Measurements from ENCODE around the gene MRPL4. TPM values are rescaled to one million over a fixed set of nuclear protein-coding genes. Genes with fewer than 3 reads are reported as not detected.

The MRPL4 gene
- total RNA-seq, 1 experiment from 2014 or later, result 112 TPM

DNA sequence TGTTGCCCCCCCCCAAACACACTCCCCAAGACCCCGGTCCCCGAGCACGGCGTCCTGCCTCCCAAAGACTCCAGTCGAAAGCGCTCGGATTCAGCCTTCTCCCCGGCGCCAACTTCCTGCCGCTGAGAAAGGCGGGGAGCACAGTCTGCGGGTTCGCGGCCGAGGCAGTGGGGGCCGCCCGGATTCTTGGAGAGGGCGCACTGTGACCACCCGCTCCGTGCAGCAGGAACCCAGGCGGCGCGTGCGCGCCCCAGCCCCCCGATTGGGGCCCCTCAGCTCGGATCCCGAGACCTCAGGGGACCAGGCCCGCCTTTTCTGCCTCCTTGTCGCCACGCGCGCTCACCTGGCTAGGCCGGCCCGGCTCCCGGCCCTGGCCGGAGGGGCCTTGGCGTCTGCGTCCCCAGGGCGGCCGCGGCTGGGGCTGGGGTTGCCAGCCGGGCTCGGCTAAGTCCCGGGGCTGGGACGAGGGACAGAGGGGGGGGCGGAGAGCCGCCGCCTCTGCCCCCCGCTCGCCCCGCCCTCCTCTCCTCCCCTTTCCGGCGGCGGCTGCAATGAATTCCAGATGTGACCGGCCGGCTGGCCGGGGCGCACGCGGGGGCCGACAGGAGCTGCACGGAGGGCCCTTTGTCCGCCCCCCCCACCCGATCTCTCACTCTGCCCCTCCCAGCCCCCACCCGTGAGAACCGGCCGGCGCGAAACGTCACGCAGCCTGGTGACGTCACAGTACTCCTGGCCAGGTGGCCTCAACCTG is 21.0 kb upstream of the MRPL4 start, which contains the start of gene S1PR2:
S1PR2 (minus strand) TSS at position 471 of the 751 bp plus-strand sequence. CDS start 6,426 bp downstream, outside the sequence.
- POLR2A ChIA-PET (ENCODE audit: low non-redundant PET), result no interaction called here
- Histone ChIP-seq H3K27me3 (replicated peaks; ENCODE audit: insufficient read depth, low read depth, low read length, poor library complexity) (no peaks in the 10 kb centered on the region), H3K9me3 (ENCODE audit: low read depth, low read length, poor library complexity, severe bottlenecking) (no peaks in the 10 kb centered on the region), H3K27ac (ENCODE audit: low read depth, low read length, poor library complexity, severe bottlenecking) (peak within 1 kb of the TSS; percentile 93), H3K36me3 (ENCODE audit: insufficient read depth, low read length, poor library complexity, severe bottlenecking) (no peaks in the 10 kb centered on the region), H3K4me1 (ENCODE audit: insufficient read depth, low read length, poor library complexity, severe bottlenecking) (no peaks in the 10 kb centered on the region), H3K4me3 (ENCODE audit: low read depth, low read length, poor library complexity, severe bottlenecking) (peak within 1 kb of the TSS; percentile 94)
- intact Hi-C loops (cut with micrococcal nuclease; ENCODE audit: unreplicated experiment), result no loop called here
- peak; percentile 83 for DNase-seq (ENCODE audit: low spot score)
- CTCF ChIA-PET, result interaction anchor here (0.6 kb wide), 1 partner anchor 19 kb away, joined by 8 read pairs; no protein-coding TSS in a partner anchor
- BruUV-seq (replicated peaks), result no TSS peak
- TF ChIP-seq, protein P1, sequence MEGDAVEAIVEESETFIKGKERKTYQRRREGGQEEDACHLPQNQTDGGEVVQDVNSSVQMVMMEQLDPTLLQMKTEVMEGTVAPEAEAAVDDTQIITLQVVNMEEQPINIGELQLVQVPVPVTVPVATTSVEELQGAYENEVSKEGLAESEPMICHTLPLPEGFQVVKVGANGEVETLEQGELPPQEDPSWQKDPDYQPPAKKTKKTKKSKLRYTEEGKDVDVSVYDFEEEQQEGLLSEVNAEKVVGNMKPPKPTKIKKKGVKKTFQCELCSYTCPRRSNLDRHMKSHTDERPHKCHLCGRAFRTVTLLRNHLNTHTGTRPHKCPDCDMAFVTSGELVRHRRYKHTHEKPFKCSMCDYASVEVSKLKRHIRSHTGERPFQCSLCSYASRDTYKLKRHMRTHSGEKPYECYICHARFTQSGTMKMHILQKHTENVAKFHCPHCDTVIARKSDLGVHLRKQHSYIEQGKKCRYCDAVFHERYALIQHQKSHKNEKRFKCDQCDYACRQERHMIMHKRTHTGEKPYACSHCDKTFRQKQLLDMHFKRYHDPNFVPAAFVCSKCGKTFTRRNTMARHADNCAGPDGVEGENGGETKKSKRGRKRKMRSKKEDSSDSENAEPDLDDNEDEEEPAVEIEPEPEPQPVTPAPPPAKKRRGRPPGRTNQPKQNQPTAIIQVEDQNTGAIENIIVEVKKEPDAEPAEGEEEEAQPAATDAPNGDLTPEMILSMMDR (conservative IDR thresholded peaks at IDR 0.05; ENCODE audit: low read depth, low read length), result no peak
- no peak for TF ChIP-seq EZH2 (IDR thresholded peaks at IDR 0.05; ENCODE audit: borderline replicate concordance, low read depth, low read length, poor library complexity, severe bottlenecking)

DNA sequence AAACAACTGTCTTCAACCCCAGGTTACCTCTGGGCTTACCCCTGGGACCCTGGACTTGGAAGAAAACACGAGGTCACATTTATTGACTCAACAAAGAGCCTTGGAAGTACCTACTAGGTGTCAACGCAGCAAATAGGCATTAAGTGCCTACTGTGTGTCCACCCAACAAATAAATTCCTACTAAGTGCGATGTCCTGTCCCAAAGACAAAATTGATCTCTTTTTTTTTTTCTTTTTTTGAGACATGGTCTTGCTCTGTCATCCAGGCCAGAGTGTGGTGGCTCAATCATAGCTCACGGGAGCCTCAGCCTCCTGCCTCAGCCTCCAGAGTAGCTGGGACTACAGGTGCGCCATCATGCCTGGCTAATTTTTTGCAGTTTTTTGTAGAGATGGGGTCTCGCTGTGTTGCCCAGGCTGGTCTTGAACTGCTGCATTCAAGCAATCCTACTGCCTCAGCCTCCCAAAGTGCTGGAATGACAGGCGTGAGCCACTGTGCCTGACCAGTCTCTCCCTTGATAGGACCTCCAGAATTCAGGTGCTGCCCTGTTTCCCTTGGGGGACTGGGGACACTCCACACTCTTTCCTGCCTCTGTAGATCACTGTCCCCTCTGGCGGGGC is 20.3 kb upstream of the MRPL4 start:
- CTCF ChIA-PET, result no interaction called here
- TF ChIP-seq EZH2 (IDR thresholded peaks at IDR 0.05; ENCODE audit: borderline replicate concordance, low read depth, low read length, poor library complexity, severe bottlenecking), result no peak
- TF ChIP-seq, protein P1 (conservative IDR thresholded peaks at IDR 0.05; ENCODE audit: low read depth, low read length), result no peak
- intact Hi-C loops (cut with micrococcal nuclease; ENCODE audit: unreplicated experiment), result no loop called here
- Histone ChIP-seq H3K9me3 (ENCODE audit: low read depth, low read length, poor library complexity, severe bottlenecking) (no peaks in the 10 kb centered on the region), H3K4me3 (ENCODE audit: low read depth, low read length, poor library complexity, severe bottlenecking) (peak overlapping the region; percentile 94), H3K4me1 (ENCODE audit: insufficient read depth, low read length, poor library complexity, severe bottlenecking) (no peaks in the 10 kb centered on the region), H3K27ac (ENCODE audit: low read depth, low read length, poor library complexity, severe bottlenecking) (peak overlapping the region; percentile 93), H3K36me3 (ENCODE audit: insufficient read depth, low read length, poor library complexity, severe bottlenecking) (no peaks in the 10 kb centered on the region), H3K27me3 (replicated peaks; ENCODE audit: insufficient read depth, low read depth, low read length, poor library complexity) (no peaks in the 10 kb centered on the region)
- DNase-seq (ENCODE audit: low spot score), result no peak
- POLR2A ChIA-PET (ENCODE audit: low non-redundant PET), result no interaction called here
- BruUV-seq (replicated peaks), result no TSS peak

DNA sequence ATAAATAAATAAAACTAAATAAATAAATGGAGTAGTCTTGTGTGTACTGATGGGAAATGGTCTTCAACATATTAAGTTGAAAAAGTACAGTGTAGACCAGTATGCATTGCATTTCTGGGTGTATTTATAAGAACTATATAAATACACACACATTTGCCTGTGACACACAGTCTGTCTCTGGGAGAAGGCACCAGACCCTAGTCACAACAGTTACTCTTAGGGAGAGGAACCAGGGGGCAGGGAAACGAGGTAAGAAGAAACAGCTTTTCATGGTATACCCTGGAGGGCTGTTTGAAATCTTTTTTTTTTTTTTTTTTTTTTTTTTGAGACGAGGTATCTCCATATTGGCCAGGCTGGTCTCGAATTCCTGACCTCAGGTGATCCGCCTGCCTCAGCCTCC is 18.1 kb upstream of the MRPL4 start:
- intact Hi-C loops (cut with micrococcal nuclease; ENCODE audit: unreplicated experiment), result no loop called here

More for the DNA sequence above, 18.1 kb upstream of the MRPL4 start:
- DNase-seq (ENCODE audit: low spot score), result no peak
- CTCF ChIA-PET, result no interaction called here
- TF ChIP-seq EZH2 (IDR thresholded peaks at IDR 0.05; ENCODE audit: borderline replicate concordance, low read depth, low read length, poor library complexity, severe bottlenecking), result no peak
- TF ChIP-seq, protein P1 (conservative IDR thresholded peaks at IDR 0.05; ENCODE audit: low read depth, low read length), result no peak
- H3K4me3 ChIP-seq (ENCODE audit: low read depth, low read length, poor library complexity, severe bottlenecking), result no peak overlapping the region
- no peaks in the 10 kb centered on the region for H3K4me1 ChIP-seq (ENCODE audit: insufficient read depth, low read length, poor library complexity, severe bottlenecking)
- POLR2A ChIA-PET (ENCODE audit: low non-redundant PET), result interaction anchor here (0.6 kb wide), 1 partner anchor 10 kb away, joined by 3 read pairs; no protein-coding TSS in a partner anchor
- H3K36me3 ChIP-seq (ENCODE audit: insufficient read depth, low read length, poor library complexity, severe bottlenecking), result no peaks in the 10 kb centered on the region
- no TSS peak for BruUV-seq (replicated peaks)
- H3K9me3 ChIP-seq (ENCODE audit: low read depth, low read length, poor library complexity, severe bottlenecking), result no peaks in the 10 kb centered on the region
- no peaks in the 10 kb centered on the region for H3K27me3 ChIP-seq (replicated peaks; ENCODE audit: insufficient read depth, low read depth, low read length, poor library complexity)
- no peak overlapping the region for H3K27ac ChIP-seq (ENCODE audit: low read depth, low read length, poor library complexity, severe bottlenecking)

All from A673 (cell line).